ENCODE data around the gene OR2V1.

DNA sequence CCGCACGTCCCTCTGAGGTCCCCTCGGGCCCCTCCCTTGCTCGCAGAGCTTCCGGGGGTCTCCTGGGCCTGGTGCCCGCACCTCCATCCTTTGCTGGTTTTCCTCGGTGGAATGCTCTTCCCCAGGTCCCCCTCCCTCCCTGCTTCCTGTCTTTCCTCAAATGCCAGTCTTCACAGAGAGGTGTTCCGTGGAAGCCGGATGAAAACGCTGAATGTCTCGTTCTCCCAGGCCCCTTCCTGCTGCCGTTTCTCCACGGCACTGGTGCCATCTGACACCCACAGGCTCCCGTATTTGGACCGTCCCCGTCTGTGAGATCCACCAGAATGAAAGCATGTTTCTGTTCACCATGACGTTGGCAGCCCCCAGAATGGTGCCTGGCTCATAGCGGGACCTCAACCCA lies 4.1 kb downstream of the OR2V1 start:
- TF ChIP-seq CTCF (IDR thresholded peaks at IDR 0.05) (no peak), POLR2AphosphoS5 (IDR thresholded peaks at IDR 0.05) (no peak)

Measured in prostate gland (tissue), 2 donors.